Left forelimb (tissue), 1 donor: ENCODE results near the gene MLLT6.
"Not testable (repeated sequence)": the region's sequence is repeated elsewhere in the genome, so short reads cannot be mapped to it uniquely, and the experiment has no call there.

ENCODE experiments used
- DNase-seq: peaks from one replicate; pipeline ENCODE4 v3.0.0-alpha.2; 2018; ENCODE audit warnings: low spot score

MLLT6 gene

GRCh38 chr17:38707678-38708351, 2.7 kb downstream of the MLLT6 start:
- DNase-seq: no peak

- DNase-seq: no peak
These were observed 4.2 kb downstream of the MLLT6 start for GRCh38 chr17:38709104-38709820.

DNA sequence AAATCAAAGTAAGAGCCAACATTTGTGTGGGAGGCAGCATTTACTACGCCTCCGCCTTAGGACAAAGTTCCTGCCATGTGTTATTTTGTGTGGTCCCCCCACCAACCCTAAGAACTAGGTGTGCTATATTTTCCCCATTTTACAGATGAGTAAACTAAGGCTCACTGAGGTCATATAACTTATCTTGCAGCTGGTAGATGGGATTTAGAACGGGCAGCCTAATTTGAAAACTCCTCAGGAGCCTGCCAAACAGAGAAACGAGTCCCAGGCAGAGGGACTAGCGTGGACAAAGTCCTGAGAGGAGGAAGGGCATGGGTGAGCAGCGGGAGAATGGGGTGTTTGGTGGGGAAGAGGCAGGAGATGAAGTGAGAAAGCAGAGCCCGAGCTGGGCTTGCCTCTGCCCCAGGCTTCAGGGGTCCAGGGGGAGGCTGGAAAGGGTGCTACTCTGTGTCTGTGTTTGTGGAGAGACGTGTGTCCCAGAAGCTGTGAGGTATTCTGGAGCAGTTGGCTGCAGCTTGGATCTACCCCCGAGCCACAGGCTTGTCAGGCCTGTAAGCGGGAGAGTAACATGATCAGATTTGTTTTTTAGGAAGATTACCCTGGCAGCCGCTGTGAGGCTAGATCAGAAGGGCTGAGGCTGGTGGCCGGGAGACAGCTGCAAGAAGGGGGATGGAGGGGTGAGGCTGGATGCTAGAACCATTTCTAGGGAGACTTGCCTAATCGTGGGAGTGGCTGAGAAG, 5.0 kb downstream of the MLLT6 start:
- DNase-seq: no peak

DNA sequence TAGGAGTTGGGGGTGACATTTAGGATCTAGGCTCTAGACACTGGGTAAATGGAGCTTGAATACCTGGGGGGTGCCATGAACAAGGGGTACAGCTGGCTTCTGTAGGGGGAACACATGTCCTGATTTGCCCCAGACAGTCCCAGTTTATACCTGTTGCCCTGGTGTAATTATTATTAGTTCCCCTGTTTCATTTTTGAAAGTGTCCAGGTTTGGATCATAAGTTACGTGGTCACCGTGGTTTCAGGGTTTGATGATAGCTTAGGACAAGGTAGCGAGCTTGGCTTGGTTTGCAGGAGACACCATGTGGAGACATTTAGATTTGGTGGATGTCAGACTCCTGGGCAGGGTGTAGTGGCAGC, 5.5 kb downstream of the MLLT6 start:
- DNase-seq: no peak

DNA sequence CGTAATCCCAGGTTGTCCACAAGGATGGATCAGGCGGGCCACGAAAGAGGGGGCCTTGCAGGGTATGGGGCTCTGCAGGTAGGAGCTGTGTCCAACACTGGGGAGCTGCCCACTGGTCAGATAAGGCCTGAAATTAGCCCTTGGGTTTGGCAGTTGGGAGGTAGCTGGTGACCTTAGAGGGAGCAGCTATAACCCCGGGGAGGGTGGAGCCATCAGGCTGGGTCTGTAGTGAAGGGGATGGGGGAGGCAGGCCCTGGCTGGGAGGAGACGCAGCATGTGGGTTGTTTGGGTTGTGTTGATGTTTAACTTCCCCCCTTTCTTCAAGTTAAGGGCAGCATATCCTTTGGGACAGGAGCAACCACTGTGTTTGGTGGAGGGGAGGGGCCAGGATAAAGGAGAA, 5.9 kb downstream of the MLLT6 start:
- no peak for DNase-seq

GRCh38 chr17:38711792-38712571, 6.9 kb downstream of the MLLT6 start:
- DNase-seq: no peak

GRCh38 chr17:38712593-38712992, 7.5 kb downstream of the MLLT6 start:
- no peak for DNase-seq

DNA sequence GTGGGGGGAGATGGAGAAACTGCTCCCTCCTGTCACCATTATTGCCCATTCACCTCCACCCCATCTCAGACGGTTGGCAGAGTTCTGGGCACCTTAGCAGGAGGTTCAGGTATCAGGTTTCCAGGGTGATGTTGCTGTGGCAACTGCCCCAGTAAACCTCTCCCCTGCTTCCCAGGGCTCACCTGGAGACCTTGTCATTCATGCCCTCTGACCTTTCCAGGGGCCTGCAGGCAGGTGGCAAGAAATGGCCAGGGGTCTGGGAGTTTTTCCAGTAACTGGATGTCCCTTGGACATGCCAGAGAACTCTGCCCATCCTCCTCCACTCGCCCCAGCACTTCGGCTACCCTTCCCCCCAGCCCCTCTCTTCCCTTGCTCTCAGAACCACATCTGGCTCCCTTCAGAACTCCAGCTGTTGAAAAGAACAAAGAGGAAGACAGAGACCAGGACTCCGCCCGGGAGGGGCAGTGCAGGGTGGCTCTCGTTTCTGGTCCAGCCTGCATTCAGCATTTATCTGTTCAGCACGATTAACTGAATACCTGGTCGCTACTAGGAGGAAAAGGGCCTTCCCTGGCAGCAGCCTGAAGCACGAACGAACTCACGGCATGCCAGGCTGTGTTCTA, 8.5 kb downstream of the MLLT6 start:
- no peak for DNase-seq

DNA sequence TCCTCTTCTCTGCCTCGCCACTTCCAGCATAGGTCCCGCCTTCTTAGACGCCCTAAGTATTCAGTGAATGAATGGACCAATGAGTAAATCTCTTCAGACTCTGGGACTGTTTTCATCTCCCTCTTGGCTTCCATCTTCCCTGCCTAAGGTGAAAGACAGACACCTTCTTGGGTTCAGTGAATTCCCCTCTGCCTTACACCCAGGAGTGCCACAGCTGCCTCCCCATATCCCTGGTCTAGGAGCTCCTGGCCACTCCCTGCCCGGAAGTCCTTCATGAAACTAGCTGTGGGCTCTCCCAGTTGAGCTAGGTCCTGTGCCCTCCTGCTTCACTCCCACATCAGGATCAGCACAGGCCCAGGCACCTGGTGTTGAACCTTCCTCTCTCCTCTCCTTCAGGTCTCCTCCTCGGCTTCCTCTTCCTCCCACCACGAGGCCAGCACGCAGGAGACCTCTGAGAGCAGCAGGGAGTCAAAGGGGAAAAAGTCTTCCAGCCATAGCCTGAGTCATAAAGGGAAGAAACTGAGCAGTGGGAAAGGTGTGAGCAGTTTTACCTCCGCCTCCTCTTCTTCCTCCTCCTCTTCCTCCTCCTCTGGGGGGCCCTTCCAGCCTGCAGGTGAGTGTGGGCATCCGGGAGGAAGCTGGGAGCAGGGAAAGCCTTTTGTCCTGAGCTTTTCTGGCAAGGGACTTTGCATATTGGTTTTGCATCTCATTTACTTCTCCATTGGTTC, 10.3 kb downstream of the MLLT6 start:
- DNase-seq: no peak

GRCh38 chr17:38716368-38717005, 11.4 kb downstream of the MLLT6 start:
- DNase-seq: no peak

DNA sequence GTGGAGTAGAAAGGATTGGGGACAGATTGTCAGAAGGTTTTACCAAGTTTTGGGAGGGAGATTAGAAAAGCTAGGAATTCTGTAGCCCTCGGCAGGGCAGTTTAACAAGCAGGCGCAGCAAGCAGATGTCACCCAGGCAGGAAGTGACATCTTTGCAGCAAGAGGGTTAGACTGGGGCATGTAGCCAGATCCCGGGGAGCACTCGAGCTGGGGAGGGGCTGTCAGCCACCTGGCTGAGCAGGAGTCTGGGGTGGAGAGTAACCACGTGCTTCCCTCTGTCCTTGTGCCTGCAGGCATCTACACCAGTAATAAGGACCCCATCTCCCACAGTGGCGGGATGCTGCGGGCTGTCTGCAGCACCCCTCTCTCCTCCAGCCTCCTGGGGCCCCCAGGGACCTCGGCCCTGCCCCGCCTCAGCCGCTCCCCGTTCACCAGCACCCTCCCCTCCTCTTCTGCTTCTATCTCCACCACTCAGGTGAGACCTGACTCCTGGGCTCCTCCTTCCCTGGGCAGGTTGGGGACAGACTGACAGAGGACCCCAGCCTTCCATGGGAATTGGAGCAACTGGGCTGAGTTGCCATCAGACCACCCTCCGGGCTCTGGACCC, 12.2 kb downstream of the MLLT6 start:
- DNase-seq: no peak

DNA sequence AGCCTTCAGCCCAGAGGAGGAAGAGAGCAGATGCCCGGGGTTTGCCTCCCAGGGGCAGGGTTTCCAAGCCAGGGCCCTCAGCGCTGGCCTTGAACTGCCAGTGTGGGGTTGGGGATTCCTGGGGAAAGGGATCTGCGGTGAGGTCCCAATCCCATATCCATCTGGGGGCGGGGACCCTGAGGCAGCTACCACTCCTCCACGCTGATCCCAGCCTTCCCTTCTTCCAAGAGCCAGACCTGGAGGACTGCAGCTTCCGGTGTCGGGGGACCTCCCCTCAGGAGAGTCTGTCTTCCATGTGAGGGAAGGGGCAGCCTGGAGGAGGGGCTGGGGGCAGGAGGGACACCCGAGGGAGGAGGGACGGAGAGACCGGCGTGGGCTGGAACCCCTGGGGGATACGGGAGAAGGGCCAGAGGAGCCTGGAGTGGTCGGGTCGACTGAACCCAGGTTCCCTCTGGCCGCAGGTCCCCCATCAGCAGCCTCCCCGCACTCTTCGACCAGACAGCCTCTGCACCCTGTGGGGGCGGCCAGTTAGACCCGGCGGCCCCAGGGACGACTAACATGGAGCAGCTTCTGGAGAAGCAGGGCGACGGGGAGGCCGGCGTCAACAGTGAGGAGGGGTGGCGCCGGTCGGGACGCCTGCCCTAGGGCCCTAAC, 14.3 kb downstream of the MLLT6 start:
- no peak for DNase-seq

- DNase-seq: no peak
These were observed 15.0 kb downstream of the MLLT6 start for GRCh38 chr17:38719943-38720641.

- DNase-seq: no peak
These were observed 15.9 kb downstream of the MLLT6 start for GRCh38 chr17:38720941-38721340.

DNA sequence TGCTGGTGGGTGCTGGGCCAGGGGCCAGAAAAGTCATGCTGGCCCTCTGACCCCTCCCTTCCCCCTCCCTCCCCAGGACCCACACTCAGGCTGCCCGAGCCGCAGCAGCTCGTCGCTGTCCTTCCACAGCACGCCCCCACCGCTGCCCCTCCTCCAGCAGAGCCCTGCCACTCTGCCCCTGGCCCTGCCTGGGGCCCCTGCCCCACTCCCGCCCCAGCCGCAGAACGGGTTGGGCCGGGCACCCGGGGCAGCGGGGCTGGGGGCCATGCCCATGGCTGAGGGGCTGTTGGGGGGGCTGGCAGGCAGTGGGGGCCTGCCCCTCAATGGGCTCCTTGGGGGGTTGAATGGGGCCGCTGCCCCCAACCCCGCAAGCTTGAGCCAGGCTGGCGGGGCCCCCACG, 16.7 kb downstream of the MLLT6 start:
- DNase-seq: no peak

- DNase-seq: no peak
These were observed 19.4 kb downstream of the MLLT6 start for GRCh38 chr17:38724337-38724988.

- DNase-seq: no peak
These were observed 20.0 kb downstream of the MLLT6 start for GRCh38 chr17:38725066-38725465.

DNA sequence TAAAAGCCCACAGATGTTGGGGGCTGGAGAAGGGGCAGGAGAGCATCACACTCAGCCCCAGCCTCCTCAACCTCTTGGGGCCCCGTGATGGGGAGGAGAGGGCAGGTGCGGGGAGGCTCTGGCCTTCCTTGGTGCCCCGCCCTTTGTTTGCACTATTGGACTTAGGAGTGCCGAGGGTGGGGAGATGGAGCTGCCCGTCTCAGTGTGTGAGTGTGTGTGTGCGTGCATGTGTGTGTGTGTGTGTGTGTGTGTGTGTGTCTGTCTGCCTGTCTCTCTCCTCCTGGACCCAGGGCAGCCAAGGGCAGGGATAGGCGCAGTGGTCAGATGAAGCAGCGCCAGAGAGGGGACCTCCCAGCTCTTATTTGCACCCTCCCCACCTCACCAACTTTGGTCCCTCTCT, 21.1 kb downstream of the MLLT6 start:
- not testable (repeated sequence) for DNase-seq

DNA sequence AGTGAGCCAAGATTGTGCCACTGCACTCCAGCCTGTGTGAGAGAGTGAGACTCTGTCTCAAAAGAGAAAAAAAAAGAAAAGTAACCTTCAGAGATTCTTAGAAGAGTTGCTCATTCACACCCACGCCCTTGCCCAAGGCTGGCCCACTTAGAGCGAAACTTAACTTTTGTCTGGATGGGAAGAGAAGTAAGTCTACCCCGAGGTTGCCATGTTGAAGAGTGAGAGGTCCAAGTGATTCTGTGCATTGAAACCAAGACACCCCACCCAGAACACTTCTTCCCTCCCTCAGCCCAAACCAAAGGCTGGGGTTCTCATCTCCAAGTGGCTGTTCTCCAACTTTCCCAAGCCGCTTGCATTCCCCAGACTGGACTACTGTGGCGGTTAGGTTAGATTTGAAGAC, 22.7 kb downstream of the MLLT6 start:
- DNase-seq: no peak
